DOHH2 (cell line): ENCODE data around the gene RABGAP1L.

ENCODE experiments used
- CTCF ChIP-seq: fragments of 200-600 bp; sonication (generic); IDR thresholded peaks from one replicate; pipeline ENCODE4 v1.5.1; 2014; ENCODE audit warnings: antibody characterized with exemption, mild to moderate bottlenecking, low read depth, low read length; ENCODE audit not compliant: poor library complexity, severe bottlenecking
- EZH2phosphoT487 ChIP-seq: fragments of 200-600 bp; sonication (generic); IDR thresholded peaks from 2 replicates; pipeline ENCODE4 v1.6.1; 2017; ENCODE audit warnings: borderline replicate concordance, mild to moderate bottlenecking, antibody characterized with exemption, low read length, moderate library complexity, mixed read lengths

DNA sequence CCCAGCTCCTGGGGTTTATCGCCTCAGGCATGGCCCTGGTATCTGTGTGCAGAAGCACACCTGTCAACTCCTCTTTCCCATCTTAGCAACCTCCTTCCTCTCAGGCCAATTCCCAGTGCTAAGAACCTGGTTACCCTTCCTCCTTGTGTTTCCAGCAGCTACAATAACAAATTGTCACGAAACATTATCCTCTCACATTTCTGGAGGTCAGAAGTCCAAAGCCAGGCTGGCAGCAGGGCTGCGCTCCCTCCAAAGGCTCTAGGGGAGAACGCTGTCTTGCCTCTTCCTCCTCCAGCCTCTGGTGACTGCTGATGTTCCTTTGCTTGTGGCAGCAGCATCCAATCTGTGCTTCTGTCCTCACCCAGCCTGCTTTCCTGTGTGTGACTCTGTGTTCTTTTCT is 874.6 kb downstream of the RABGAP1L start:
- TF ChIP-seq EZH2phosphoT487 (no peak), CTCF (no peak)
